GM19438 (cell line): ENCODE data around the gene KIF1B.
"Not testable (repeated sequence)": the region's sequence is repeated elsewhere in the genome, so short reads cannot be mapped to it uniquely, and the experiment has no call there.

Experiments
- ATAC-seq: cut with Tn5 transposase; IDR thresholded peaks from one replicate; pipeline ENCODE4 v1.9.1; 2021; ENCODE audit warnings: low read depth; ENCODE audit not compliant: unreplicated experiment

KIF1B gene

GRCh38 chr1:10380594-10381275 is 170.4 kb downstream of the KIF1B start:
- ATAC-seq, result no peak

DNA sequence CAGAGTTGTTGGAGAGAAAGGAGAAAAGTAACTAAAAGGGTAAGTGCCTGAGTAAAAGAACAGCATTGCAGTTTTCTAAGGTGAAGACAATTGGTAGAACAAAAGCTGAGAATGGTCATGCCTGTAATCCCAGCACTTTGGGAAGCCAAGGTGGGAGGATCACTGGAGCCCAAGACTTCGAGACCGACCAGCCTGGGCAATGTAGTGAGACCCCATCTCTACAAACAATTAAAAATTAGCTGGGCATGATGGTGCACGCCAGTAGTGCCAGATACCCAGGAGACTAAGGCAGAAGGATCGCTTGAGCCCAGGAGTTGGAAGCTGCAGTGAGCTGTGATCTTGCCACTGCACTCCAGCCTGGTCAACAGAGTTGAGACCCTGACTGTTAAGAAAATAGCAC is 173.3 kb downstream of the KIF1B start:
- ATAC-seq, result no peak

GRCh38 chr1:10384219-10384618 is 173.8 kb downstream of the KIF1B start:
- ATAC-seq, result no peak

GRCh38 chr1:10386761-10387676 is 176.6 kb downstream of the KIF1B start:
- ATAC-seq, result no peak

DNA sequence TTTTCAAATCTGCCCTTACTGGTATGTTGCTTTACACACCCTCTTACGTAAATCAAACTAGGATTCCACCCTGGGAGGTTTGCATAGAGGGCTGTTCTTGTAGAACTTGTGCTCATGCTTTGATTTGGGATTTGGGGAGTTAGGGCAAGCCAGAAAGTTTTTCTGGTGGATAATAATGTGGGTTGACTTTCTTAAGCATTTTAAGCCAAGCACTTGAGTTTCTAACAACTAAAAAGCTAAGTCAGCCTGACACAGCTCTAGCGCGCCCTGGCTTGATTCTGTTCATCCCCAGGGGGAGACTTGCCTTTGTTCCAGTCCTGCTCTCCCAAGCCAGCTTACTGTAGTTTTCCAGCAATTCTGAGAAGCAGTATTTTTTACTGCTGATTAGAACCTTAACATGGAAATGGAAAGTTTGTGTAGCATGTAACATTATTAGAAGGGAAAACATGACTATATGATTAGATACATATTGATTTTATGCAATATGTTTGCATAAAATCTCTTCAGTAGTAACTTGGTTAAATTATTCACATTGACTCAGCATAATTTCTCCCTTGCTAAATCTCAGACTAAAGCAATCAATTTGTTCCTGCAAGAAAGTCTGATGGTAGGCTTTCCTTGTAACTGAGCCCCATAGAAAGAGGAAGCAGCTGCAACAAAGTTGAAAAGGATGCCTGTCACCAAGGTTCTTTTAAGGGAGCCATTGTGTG is 177.5 kb downstream of the KIF1B start:
- no peak for ATAC-seq

GRCh38 chr1:10388387-10388715 is 178.0 kb downstream of the KIF1B start:
- no peak for ATAC-seq

- no peak for ATAC-seq
These were observed 179.1 kb downstream of the KIF1B start for GRCh38 chr1:10389271-10389973.

DNA sequence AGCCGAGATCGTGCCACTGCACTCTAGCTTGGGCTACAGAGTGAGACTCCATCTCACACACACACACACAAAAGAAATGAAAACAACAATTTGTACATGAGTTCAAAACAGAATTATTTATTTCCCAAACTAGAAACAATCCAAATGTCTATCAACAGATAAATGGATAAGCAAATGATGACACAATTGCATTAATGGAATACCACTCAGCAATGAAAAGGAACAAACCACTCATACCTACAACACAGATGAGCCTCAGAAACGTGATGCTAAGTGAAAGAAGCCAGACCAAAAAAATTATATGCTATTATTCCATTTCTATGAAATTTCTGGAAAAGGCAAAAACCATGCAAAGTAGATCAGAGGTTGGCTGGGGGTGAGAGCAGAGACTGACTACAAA is 186.5 kb downstream of the KIF1B start:
- no peak for ATAC-seq

- ATAC-seq, result no peak
These were observed 187.9 kb downstream of the KIF1B start for GRCh38 chr1:10398278-10398733.

DNA sequence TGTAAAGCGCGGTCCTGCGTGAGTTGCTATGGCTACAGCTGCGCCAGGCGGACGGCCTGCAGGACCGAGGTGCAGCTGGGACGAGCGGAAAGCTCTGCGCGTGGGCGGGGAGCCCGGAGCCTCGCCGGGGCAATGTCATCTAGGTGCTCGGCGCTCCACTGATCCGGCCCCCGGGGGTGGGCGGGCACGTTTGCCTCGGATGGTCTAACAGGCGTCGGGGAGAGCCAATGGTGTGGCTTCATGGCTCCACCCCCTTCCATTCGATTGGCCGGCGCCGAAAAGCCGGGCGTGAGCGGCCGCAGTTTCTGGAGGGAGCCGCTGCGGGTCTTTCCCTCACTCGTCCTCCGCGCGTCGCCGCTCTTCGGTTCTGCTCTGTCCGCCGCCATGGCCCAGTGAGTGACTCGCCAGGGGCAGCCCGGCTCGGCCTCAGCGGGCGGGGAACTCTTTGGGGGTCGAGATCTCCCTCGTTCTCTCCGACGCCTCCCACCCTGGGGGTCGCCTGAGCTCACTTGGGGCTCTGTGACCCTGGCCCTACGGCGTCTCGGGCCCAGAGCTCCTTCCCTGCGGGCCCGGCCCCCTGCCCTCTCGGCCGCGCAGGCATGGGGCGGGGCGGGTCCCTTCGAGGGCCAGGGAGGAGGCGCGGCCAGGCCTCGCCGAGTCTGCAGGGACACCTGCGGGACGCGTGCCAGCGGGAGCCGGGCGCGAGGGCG is 188.5 kb downstream of the KIF1B start, which contains the start of gene PGD:
Gene PGD, plus strand, starts transcription at position 331 of the 710 bp plus-strand sequence. Its CDS starts 54 bp downstream, at position 385.
- peak; percentile 89 for ATAC-seq

GRCh38 chr1:10399444-10399941 is 189.1 kb downstream of the KIF1B start:
- ATAC-seq, result peak; percentile 1

- no peak for ATAC-seq
These were observed 189.6 kb downstream of the KIF1B start for GRCh38 chr1:10400013-10400412.

DNA sequence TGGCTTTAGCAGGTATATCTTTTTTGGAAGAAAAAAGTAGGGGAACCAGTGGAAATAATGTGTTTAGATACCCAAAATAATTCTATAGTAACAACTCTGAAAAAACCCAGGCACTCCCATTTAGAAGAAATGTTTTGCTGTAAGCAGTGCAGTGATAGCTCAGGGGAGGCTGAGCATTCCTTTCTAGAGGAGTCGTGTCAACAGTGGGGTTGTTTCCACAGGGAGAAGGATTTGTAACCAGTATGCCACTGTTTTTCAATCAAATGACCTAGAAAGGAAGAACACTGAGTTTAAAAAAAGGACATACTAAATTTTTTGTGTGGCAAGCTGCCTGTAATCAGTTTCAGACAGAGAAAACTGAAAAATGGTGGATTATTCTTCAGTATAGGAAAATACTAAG is 190.9 kb downstream of the KIF1B start:
- ATAC-seq, result no peak

GRCh38 chr1:10402729-10403274 is 192.4 kb downstream of the KIF1B start:
- ATAC-seq, result no peak

GRCh38 chr1:10407201-10407600 is 196.8 kb downstream of the KIF1B start:
- ATAC-seq, result no peak

GRCh38 chr1:10415211-10415930 is 205.0 kb downstream of the KIF1B start:
- no peak for ATAC-seq

- ATAC-seq, result not testable (repeated sequence)
These were observed 205.6 kb downstream of the KIF1B start for GRCh38 chr1:10415967-10416366.

- ATAC-seq, result not testable (repeated sequence)
These were observed 208.4 kb downstream of the KIF1B start for GRCh38 chr1:10418741-10419140.

DNA sequence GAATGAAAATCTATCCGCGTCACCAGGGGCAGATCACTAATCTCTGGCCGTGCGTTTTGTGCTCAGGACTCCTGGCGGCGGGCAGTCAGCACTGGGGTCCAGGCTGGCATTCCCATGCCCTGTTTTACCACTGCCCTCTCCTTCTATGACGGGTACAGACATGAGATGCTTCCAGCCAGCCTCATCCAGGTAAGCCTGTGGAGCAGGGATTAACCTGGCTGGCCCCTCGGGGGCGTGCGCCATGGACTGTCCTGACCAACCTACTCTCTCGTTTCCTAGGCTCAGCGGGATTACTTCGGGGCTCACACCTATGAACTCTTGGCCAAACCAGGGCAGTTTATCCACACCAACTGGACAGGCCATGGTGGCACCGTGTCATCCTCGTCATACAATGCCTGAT is 209.0 kb downstream of the KIF1B start:
- ATAC-seq, result no peak
